Mucosa of descending colon (tissue), 3 donors: Measurements from ENCODE around the gene SLC48A1. TPM values are rescaled to one million over a fixed set of nuclear protein-coding genes. Genes with fewer than 3 reads are reported as not detected.
A peak's percentile ranks its signal among the peaks of the same experiment; 100 is the strongest.

Experiments
- ATAC-seq: fragments of 200-7000 bp; cut with Tn5 transposase; one replicate; pipeline ENCODE4 v1.9.1; 2020; ENCODE audit warnings: mild to moderate bottlenecking, moderate library complexity
- DNase-seq, 3 donors: peaks; one replicate each; pipeline ENCODE4 v3.0.0-alpha.2; 2020
- H3K36me3 ChIP-seq: fragments of 200-600 bp; one replicate; pipeline ENCODE4 v1.8.0; 2021; ENCODE audit warnings: low read depth, mild to moderate bottlenecking
- H3K4me1 ChIP-seq: fragments of 200-600 bp; one replicate; pipeline ENCODE4 v1.8.0; 2021; ENCODE audit warnings: low read depth, mild to moderate bottlenecking
- H3K4me3 ChIP-seq: fragments of 200-600 bp; one replicate; pipeline ENCODE4 v1.8.0; 2021; ENCODE audit warnings: mild to moderate bottlenecking
- H3K9me3 ChIP-seq: fragments of 200-600 bp; one replicate; pipeline ENCODE4 v1.8.0; 2021; ENCODE audit warnings: mild to moderate bottlenecking
- intact Hi-C, 2 donors: fragments of 100-400 bp; cut with DNase I in 1 of 2; cut with micrococcal nuclease in 1 of 2; formaldehyde crosslinking; loops; one replicate each; pipeline versions ENCODE4 v1.11.0 to v1.11.1; 2022; cut with DNase I, micrococcal nuclease
- total RNA-seq, 3 donors: library from RNA; stranded (reverse); fragmentation: NEBNext Ultra II Directional in 2 of 3; extraction: Animal tissue kit (Norgen Biotek cat#: 25700) in 2 of 3; gene quantifications; one replicate each; pipeline versions ENCODE4 v1.2.1 to v1.2.4, GENCODE V29; 2021 to 2023
- TF ChIP-seq, protein P1 (sequence below): fragments of 200-600 bp; IDR thresholded peaks from one replicate; pipeline ENCODE4 v1.8.0; 2022; ENCODE audit warnings: antibody characterized with exemption, mild to moderate bottlenecking
- donor health status: DM: no; HTN: no; CAD: no; lungs with moderate emphysema.
- donor health status: DM: no; HTN: no; CAD: no.
- donor health status: DM: no; HTN: yes; CAD: no.

The SLC48A1 gene
- total RNA-seq, 3 donors from 2014 or later, result 17.2 to 35.4 (median 19.1) TPM

DNA sequence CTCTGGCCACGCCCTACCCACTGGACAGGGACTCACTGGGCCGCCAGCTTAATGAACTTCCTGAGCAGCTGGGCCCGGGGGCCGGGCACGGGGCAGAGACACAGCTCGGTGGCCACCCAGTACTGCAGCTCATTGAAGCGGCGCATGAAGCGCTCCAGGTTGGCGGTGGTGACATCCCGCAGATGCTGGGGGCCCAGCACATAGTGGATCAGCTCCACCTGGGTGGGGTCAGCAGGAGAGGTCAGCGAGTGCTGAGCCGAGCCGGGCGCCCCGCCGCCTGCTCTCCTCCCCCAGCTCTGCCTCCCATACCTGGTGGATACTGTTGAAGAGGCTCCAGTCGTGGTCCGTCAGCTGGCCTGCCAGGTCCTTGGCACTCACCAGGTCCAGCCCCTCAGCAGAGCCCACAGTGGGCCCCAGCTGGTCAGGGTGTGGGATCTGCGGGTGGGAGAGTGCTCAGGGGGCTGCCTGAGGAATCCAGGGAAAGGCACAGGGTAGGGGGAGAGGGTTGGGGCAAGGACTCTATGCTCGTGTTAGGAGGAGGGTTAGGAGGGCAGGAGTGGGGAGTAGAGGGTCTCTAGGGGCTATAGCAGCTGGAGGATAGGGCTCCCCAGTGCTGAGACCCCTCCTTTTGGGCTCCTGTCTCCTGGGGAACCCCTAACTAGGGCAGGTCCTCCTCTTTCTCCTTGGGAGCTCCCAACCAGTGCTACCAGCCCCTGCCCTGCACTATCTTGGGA is 32.3 kb upstream of the SLC48A1 start:
- DNase-seq (peak in 2 of 3 donors; percentile 54 to 70), ATAC-seq (peak; percentile 4)
- TF ChIP-seq, protein P1, sequence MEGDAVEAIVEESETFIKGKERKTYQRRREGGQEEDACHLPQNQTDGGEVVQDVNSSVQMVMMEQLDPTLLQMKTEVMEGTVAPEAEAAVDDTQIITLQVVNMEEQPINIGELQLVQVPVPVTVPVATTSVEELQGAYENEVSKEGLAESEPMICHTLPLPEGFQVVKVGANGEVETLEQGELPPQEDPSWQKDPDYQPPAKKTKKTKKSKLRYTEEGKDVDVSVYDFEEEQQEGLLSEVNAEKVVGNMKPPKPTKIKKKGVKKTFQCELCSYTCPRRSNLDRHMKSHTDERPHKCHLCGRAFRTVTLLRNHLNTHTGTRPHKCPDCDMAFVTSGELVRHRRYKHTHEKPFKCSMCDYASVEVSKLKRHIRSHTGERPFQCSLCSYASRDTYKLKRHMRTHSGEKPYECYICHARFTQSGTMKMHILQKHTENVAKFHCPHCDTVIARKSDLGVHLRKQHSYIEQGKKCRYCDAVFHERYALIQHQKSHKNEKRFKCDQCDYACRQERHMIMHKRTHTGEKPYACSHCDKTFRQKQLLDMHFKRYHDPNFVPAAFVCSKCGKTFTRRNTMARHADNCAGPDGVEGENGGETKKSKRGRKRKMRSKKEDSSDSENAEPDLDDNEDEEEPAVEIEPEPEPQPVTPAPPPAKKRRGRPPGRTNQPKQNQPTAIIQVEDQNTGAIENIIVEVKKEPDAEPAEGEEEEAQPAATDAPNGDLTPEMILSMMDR, result no peak
- intact Hi-C loops, result loop anchor here in 1 of 2 donors (10.0 kb wide), 1 partner anchor 94 kb away; no protein-coding TSS in a partner anchor
- H3K9me3 ChIP-seq, result no peaks in the 10 kb centered on the region
- no peaks in the 10 kb centered on the region for H3K36me3 ChIP-seq
- H3K4me3 ChIP-seq, result no peak overlapping the region
- H3K4me1 ChIP-seq, result peaks cover 24% of the 10 kb centered on the region

DNA sequence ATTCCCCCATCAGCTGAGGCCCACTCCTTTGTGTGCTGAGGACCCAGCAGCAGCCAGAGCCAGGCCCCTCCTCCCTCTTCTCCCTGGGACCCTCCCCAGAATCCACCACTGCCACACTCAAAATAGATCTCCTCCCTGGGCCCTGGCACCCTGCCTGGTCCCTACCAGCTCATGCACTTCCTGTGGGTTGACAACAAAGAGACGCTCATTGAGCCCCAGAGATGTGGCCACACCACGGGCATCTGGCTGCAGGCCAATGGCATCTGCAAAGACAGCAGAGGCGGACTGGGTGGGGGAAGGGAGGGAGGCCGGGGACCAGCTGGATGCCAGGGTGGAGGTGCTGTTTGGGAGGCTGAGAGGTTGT is 31.7 kb upstream of the SLC48A1 start:
- TF ChIP-seq, protein P1, result no peak
- DNase-seq (peak; percentile 83 to 92 (median 83)), ATAC-seq (peak; percentile 53)
- no peaks in the 10 kb centered on the region for H3K9me3 ChIP-seq
- H3K36me3 ChIP-seq, result no peaks in the 10 kb centered on the region
- peaks cover 20% of the 10 kb centered on the region for H3K4me1 ChIP-seq
- no peak overlapping the region for H3K4me3 ChIP-seq
- intact Hi-C loops, result loop anchor here in 1 of 2 donors (10.0 kb wide), 1 partner anchor 93 kb away; no protein-coding TSS in a partner anchor

DNA sequence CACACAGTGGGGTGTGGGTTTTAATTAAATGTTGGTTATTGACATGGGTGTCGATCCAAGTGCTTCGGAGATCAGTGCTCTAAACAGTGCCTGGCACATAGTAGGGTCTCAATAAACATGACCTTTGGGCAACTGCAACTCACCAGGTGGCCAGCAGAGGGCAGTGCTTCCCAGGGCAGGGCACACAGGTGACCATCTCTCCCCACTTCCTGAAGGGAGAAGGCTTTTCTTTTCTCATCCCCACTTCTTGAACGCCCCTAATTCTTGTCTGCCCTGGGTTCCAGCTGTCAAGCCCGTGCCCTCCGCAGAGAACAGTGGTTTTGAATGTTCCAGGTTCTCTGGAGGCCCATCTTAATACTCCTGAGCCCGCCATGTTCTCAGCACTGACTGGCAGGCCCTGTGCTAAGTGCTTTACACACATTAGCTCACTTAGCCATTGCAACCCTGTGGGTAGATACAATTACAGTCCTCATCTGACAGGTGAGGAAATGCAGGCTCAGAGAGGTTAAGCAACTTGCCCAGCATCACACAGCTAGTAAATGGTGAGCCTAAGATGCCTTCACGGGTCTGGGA is 30.7 kb upstream of the SLC48A1 start:
- DNase-seq, result peak; percentile 65 to 85 (median 77)
- intact Hi-C loops, result loop anchor here in 1 of 2 donors (10.0 kb wide), 1 partner anchor 92 kb away; no protein-coding TSS in a partner anchor

DNA sequence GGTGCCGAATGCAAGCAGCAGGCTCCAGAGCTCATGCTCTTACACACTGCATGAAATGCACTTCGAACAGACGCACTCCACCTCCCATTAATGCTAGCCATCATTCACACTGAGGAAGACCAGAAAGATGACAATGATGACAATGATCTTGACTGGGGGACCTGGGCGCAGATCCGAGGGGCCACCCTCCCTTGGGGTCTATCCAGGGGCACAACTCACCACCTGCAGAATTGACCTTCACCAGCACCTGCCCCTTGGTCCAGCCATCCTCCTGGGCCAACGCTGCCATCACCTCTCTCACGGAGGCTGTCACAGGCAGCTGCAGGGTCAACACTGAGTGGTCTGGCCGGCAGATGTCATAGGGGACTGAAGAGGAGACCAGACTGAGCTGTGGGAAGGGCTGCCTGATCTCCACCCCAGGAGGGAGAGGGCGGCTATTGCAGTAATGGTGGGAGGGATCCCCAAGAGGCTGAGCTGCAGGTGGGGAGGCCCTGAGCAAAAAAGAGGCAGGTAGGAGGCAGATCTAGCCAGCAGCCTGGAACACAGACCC is 29.7 kb upstream of the SLC48A1 start:
- no peak overlapping the region for H3K4me3 ChIP-seq

More for the DNA sequence above, 30.7 kb upstream of the SLC48A1 start:
- H3K36me3 ChIP-seq, result no peaks in the 10 kb centered on the region
- H3K4me1 ChIP-seq, result peaks cover 14% of the 10 kb centered on the region
- H3K4me3 ChIP-seq, result no peak overlapping the region
- H3K9me3 ChIP-seq, result no peaks in the 10 kb centered on the region
- peak; percentile 52 for ATAC-seq
- TF ChIP-seq, protein P1, result peak; percentile 94

DNA sequence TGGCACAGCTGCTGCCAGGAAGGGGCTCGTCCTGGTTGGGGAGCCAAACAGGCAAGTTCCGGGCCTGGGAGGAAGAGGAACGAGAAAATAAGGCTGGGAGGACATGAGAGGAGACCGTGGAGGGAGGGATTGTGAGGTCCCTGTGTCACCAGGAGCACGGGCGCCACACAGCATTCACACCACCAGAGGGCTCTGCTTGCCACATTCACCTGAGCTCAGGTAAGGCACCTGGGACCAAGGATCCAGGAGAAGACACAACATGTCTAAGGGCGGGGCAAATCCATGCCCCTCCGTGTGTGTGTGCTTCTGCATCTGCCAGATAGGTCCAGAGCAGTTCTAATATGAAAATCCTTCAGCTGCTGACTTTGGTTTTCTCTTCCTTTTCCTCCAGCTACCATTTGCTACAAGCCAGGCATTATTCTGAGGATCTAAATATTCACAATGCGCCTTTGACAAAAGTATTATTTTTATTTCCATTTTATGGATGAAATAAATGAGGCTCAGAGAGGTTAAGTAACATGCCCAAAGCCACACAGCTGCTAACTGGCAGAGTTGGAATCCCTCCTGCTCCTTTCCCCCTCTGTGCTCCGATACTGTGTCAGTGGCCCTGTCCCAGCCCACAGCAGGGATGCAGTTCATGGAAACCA is 28.9 kb upstream of the SLC48A1 start:
- Histone ChIP-seq H3K4me3 (no peak overlapping the region), H3K4me1 (peaks cover 14% of the 10 kb centered on the region), H3K9me3 (no peaks in the 10 kb centered on the region), H3K36me3 (no peaks in the 10 kb centered on the region)
- TF ChIP-seq, protein P1, result peak; percentile 71
- DNase-seq (peak; percentile 72 to 92 (median 88)), ATAC-seq (peak; percentile 77)
- intact Hi-C loops, result loop anchor here in 1 of 2 donors (10.0 kb wide), 1 partner anchor 91 kb away; no protein-coding TSS in a partner anchor

More for the DNA sequence above, 29.7 kb upstream of the SLC48A1 start:
- TF ChIP-seq, protein P1, result no peak
- peak in 1 of 3 donors; percentile 25 for DNase-seq
- ATAC-seq, result no peak
- Histone ChIP-seq H3K9me3 (no peaks in the 10 kb centered on the region), H3K4me1 (peaks cover 14% of the 10 kb centered on the region), H3K36me3 (no peaks in the 10 kb centered on the region)
- intact Hi-C loops, result loop anchor here in 1 of 2 donors (10.0 kb wide), 1 partner anchor 91 kb away; no protein-coding TSS in a partner anchor
